ENCODE data around the gene BNC1. TPM values are rescaled to one million over a fixed set of nuclear protein-coding genes. Genes with fewer than 3 reads are reported as not detected.

The BNC1 gene, protein sequence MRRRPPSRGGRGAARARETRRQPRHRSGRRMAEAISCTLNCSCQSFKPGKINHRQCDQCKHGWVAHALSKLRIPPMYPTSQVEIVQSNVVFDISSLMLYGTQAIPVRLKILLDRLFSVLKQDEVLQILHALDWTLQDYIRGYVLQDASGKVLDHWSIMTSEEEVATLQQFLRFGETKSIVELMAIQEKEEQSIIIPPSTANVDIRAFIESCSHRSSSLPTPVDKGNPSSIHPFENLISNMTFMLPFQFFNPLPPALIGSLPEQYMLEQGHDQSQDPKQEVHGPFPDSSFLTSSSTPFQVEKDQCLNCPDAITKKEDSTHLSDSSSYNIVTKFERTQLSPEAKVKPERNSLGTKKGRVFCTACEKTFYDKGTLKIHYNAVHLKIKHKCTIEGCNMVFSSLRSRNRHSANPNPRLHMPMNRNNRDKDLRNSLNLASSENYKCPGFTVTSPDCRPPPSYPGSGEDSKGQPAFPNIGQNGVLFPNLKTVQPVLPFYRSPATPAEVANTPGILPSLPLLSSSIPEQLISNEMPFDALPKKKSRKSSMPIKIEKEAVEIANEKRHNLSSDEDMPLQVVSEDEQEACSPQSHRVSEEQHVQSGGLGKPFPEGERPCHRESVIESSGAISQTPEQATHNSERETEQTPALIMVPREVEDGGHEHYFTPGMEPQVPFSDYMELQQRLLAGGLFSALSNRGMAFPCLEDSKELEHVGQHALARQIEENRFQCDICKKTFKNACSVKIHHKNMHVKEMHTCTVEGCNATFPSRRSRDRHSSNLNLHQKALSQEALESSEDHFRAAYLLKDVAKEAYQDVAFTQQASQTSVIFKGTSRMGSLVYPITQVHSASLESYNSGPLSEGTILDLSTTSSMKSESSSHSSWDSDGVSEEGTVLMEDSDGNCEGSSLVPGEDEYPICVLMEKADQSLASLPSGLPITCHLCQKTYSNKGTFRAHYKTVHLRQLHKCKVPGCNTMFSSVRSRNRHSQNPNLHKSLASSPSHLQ
- 0.58 and 0.67 TPM in 2 replicates for total RNA-seq
- long read RNA-seq, result 0 reads

DNA sequence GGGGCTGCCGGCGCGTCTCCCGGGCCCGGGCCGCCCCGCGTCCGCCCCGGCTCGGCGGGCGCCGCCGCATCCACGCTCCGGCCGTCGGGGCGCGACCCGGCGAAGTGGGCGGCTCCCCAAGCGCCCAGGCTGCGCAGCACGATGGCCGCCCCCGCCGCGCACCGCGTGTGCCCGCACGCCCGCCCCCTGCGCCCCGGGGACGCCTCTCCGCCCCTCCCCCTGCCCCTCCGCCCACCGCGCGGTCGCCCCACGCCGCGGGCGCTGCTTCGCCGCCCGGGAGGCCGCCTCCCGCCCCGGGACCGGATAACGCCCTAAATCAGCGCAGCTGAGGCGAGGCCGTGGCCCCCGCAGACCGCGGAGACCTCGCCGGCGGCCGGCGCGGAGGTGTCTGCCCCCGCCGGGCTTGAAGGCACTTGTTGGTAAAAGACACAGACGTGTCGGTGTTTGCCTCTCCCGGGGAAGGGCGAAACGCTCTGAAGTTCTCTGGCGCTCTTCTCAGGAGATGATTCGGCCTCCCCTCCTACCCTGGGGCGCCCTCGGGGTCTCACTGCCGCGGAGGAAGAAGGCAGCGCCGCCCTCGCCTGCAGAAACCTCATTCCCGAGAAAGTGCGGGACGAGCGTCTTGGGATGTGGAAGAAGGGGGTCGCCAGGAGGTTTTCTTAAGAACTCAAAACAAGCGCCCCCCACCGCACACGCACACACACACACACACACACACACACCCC, at the start of gene BNC1:
BNC1 (minus strand) TSS at position 106 of the 725 bp plus-strand sequence; CDS start at position 70, 36 bp downstream.
- H3K27me3 Mint-ChIP-seq, result peaks cover 85% of the 10 kb centered on the region

DNA sequence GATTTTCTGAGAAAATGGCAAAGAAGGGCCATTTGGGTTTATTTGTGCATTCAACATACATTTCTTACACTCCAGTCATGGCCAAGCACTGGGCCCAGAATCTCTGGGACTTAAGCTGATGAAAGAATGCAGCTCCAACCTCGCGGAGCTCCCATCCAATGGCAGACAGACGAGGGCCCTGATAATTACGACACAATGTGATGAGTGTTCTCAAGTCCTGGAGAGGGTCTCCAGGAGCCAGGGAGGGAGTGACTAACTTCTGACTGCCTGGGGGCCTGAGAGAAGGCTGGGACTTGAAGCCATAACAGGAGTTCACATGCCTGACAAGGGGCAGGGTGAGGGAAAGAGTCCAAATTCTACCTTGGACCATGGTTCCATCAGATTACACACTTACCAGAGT, 42.6 kb upstream of the BNC1 start:
- no peak for DNase-seq (ENCODE audit: low spot score, unreplicated experiment)
- no peaks in the 10 kb centered on the region for H3K36me3 Mint-ChIP-seq (ENCODE audit: insufficient read depth)
- peaks cover 8% of the 10 kb centered on the region for H3K4me1 Mint-ChIP-seq (ENCODE audit: low read depth)
- H3K9me3 Mint-ChIP-seq (ENCODE audit: low read depth), result no peaks in the 10 kb centered on the region
- TF ChIP-seq, protein P1, sequence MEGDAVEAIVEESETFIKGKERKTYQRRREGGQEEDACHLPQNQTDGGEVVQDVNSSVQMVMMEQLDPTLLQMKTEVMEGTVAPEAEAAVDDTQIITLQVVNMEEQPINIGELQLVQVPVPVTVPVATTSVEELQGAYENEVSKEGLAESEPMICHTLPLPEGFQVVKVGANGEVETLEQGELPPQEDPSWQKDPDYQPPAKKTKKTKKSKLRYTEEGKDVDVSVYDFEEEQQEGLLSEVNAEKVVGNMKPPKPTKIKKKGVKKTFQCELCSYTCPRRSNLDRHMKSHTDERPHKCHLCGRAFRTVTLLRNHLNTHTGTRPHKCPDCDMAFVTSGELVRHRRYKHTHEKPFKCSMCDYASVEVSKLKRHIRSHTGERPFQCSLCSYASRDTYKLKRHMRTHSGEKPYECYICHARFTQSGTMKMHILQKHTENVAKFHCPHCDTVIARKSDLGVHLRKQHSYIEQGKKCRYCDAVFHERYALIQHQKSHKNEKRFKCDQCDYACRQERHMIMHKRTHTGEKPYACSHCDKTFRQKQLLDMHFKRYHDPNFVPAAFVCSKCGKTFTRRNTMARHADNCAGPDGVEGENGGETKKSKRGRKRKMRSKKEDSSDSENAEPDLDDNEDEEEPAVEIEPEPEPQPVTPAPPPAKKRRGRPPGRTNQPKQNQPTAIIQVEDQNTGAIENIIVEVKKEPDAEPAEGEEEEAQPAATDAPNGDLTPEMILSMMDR (IDR thresholded peaks at IDR 0.05; ENCODE audit: unreplicated experiment), result no peak
- H3K4me3 Mint-ChIP-seq (ENCODE audit: low read depth), result no peak overlapping the region
- H3K27ac Mint-ChIP-seq, result no peak overlapping the region
- peaks cover 3% of the 10 kb centered on the region for H3K27me3 Mint-ChIP-seq

More for the DNA sequence above, at the start of gene BNC1:
- Mint-ChIP-seq H3K27ac (peak within 1 kb of the TSS; percentile 63), H3K36me3 (ENCODE audit: insufficient read depth) (no peaks in the 10 kb centered on the region), H3K4me1 (ENCODE audit: low read depth) (peaks cover 3% of the 10 kb centered on the region), H3K9me3 (ENCODE audit: low read depth) (no peaks in the 10 kb centered on the region), H3K4me3 (ENCODE audit: low read depth) (peak within 1 kb of the TSS; percentile 72)
- no peak for DNase-seq (ENCODE audit: low spot score, unreplicated experiment)
- TF ChIP-seq, protein P1 (IDR thresholded peaks at IDR 0.05; ENCODE audit: unreplicated experiment), result no peak

DNA sequence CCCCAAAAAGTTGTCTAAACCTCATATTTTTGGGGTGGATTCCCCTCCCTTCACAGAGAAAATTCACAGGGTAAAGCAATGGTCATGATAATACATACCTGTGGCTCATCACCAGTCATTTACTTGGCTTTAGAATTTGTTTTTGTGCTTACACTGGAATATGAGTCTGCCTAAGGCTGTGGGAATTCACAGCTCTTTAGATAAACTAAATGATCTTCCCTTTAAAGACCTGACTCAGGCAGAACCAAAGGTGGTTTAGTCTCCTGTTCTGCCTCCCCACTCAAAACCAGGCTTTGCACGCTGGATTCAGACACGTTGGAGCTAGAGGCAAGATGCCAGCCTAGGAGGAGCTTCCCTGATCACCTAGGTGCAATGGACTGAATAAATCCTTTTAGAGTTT, 40.3 kb upstream of the BNC1 start:
- no peaks in the 10 kb centered on the region for H3K36me3 Mint-ChIP-seq (ENCODE audit: insufficient read depth)
- H3K4me1 Mint-ChIP-seq (ENCODE audit: low read depth), result peaks cover 8% of the 10 kb centered on the region
- DNase-seq (ENCODE audit: low spot score, unreplicated experiment), result no peak
- H3K9me3 Mint-ChIP-seq (ENCODE audit: low read depth), result no peaks in the 10 kb centered on the region
- H3K4me3 Mint-ChIP-seq (ENCODE audit: low read depth), result no peak overlapping the region
- H3K27me3 Mint-ChIP-seq, result peaks cover 3% of the 10 kb centered on the region
- TF ChIP-seq, protein P1 (IDR thresholded peaks at IDR 0.05; ENCODE audit: unreplicated experiment), result no peak
- H3K27ac Mint-ChIP-seq, result no peak overlapping the region

DNA sequence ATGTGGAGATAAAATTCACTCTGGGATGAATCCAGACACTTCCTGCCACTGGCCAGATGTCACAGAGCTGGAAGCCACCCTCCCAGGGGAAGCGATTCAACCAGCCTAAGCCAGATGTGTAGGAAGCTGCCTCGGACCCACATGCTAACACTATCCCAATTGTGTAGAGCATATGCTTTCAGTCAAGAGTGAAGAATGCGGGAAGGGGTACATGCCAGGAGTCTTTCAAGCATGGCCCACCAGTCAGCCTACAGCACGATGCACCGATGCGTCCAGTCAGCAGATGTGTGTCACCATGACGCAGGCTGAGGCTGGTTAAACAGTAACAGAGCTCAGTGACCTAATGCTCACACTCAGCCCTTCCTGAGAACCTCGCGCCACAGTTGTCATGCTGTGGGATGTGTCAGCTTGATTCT, 38.8 kb upstream of the BNC1 start:
- peaks cover 3% of the 10 kb centered on the region for H3K27me3 Mint-ChIP-seq
- H3K4me1 Mint-ChIP-seq (ENCODE audit: low read depth), result peaks cover 8% of the 10 kb centered on the region
- peak; percentile 36 for DNase-seq (ENCODE audit: low spot score, unreplicated experiment)
- TF ChIP-seq, protein P1 (IDR thresholded peaks at IDR 0.05; ENCODE audit: unreplicated experiment), result no peak
- H3K27ac Mint-ChIP-seq, result peak overlapping the region; percentile 82
- H3K4me3 Mint-ChIP-seq (ENCODE audit: low read depth), result no peak overlapping the region
- no peaks in the 10 kb centered on the region for H3K9me3 Mint-ChIP-seq (ENCODE audit: low read depth)
- no peaks in the 10 kb centered on the region for H3K36me3 Mint-ChIP-seq (ENCODE audit: insufficient read depth)
